ENCODE measurements around the gene GPR6.

GRCh38 chr6:110020888-110021287, 42.8 kb downstream of the GPR6 start:
- TF ChIP-seq ZNF274 (IDR thresholded peaks at IDR 0.05; ENCODE audit: low read depth, low read length) (no peak), SUZ12 (IDR thresholded peaks at IDR 0.05; ENCODE audit: extremely low read depth, insufficient read depth, insufficient read length) (no peak)
